ENCODE measurements around the gene SLC38A2. TPM values are rescaled to one million over a fixed set of nuclear protein-coding genes. Genes with fewer than 3 reads are reported as not detected.

The SLC38A2 gene
- total RNA-seq, 1 experiment from 2014 or later: 170 TPM

GRCh38 chr12:46370792-46371717, 1.5 kb downstream of the SLC38A2 start:
- Mint-ChIP-seq H3K27me3 (ENCODE audit: unreplicated experiment) (no peaks in the 10 kb centered on the region), H3K27ac (ENCODE audit: unreplicated experiment) (peak overlapping the region; percentile 87), H3K4me1 (ENCODE audit: low read depth, unreplicated experiment) (peaks cover 12% of the 10 kb centered on the region), H3K9me3 (ENCODE audit: low read depth, unreplicated experiment) (no peaks in the 10 kb centered on the region), H3K4me3 (ENCODE audit: low read depth, unreplicated experiment) (peak overlapping the region; percentile 88), H3K36me3 (ENCODE audit: insufficient read depth, unreplicated experiment) (peaks cover 77% of the 10 kb centered on the region)
- peak; percentile 88 for DNase-seq
- no peak for TF ChIP-seq CTCF (IDR thresholded peaks at IDR 0.05; ENCODE audit: unreplicated experiment)
- no TSS peak for BruUV-seq (replicated peaks)
- intact Hi-C loops (cut with micrococcal nuclease; ENCODE audit: unreplicated experiment): loop anchor here (5.0 kb wide), 1 partner anchor 121 kb away; no protein-coding TSS in a partner anchor
- CTCF ChIA-PET: interaction anchor here (1.5 kb wide), 1 partner anchor 121 kb away, joined by 3 read pairs; no protein-coding TSS in a partner anchor

GRCh38 chr12:46370380-46370734, 2.2 kb downstream of the SLC38A2 start:
- TF ChIP-seq CTCF (IDR thresholded peaks at IDR 0.05; ENCODE audit: unreplicated experiment): no peak
- Mint-ChIP-seq H3K27me3 (ENCODE audit: unreplicated experiment) (no peaks in the 10 kb centered on the region), H3K4me3 (ENCODE audit: low read depth, unreplicated experiment) (peak overlapping the region; percentile 88), H3K9me3 (ENCODE audit: low read depth, unreplicated experiment) (no peaks in the 10 kb centered on the region), H3K36me3 (ENCODE audit: insufficient read depth, unreplicated experiment) (peaks cover 84% of the 10 kb centered on the region), H3K27ac (ENCODE audit: unreplicated experiment) (peak overlapping the region; percentile 87), H3K4me1 (ENCODE audit: low read depth, unreplicated experiment) (peaks cover 12% of the 10 kb centered on the region)
- TSS peak; percentile 47 for BruUV-seq (replicated peaks)
- CTCF ChIA-PET: interaction anchor here (0.6 kb wide), 1 partner anchor 61 kb away, joined by 4 read pairs; no protein-coding TSS in a partner anchor
- DNase-seq: no peak
- intact Hi-C loops (cut with micrococcal nuclease; ENCODE audit: unreplicated experiment): loop anchor here (5.0 kb wide), 1 partner anchor 122 kb away; no protein-coding TSS in a partner anchor

- H3K27me3 Mint-ChIP-seq (ENCODE audit: unreplicated experiment): no peaks in the 10 kb centered on the region
Observed at GRCh38 chr12:46369474-46370379, 2.8 kb downstream of the SLC38A2 start.

More at GRCh38 chr12:46369474-46370379, 2.8 kb downstream of the SLC38A2 start:
- H3K9me3 Mint-ChIP-seq (ENCODE audit: low read depth, unreplicated experiment): no peaks in the 10 kb centered on the region
- no peak for DNase-seq
- no TSS peak for BruUV-seq (replicated peaks)
- intact Hi-C loops (cut with micrococcal nuclease; ENCODE audit: unreplicated experiment): loop anchor here (5.0 kb wide), 4 partner anchors 63 to 293 kb away; no protein-coding TSS in a partner anchor
- peaks cover 12% of the 10 kb centered on the region for H3K4me1 Mint-ChIP-seq (ENCODE audit: low read depth, unreplicated experiment)
- TF ChIP-seq CTCF (IDR thresholded peaks at IDR 0.05; ENCODE audit: unreplicated experiment): no peak
- H3K4me3 Mint-ChIP-seq (ENCODE audit: low read depth, unreplicated experiment): peak overlapping the region; percentile 88
- CTCF ChIA-PET: interaction anchor here (0.6 kb wide), 1 partner anchor 61 kb away, joined by 4 read pairs; no protein-coding TSS in a partner anchor
- H3K36me3 Mint-ChIP-seq (ENCODE audit: insufficient read depth, unreplicated experiment): peaks cover 91% of the 10 kb centered on the region
- peak overlapping the region; percentile 87 for H3K27ac Mint-ChIP-seq (ENCODE audit: unreplicated experiment)
